ENCODE results near the gene NOS3.
A peak's percentile ranks its signal among the peaks of the same experiment; 100 is the strongest.

Gene NOS3

DNA sequence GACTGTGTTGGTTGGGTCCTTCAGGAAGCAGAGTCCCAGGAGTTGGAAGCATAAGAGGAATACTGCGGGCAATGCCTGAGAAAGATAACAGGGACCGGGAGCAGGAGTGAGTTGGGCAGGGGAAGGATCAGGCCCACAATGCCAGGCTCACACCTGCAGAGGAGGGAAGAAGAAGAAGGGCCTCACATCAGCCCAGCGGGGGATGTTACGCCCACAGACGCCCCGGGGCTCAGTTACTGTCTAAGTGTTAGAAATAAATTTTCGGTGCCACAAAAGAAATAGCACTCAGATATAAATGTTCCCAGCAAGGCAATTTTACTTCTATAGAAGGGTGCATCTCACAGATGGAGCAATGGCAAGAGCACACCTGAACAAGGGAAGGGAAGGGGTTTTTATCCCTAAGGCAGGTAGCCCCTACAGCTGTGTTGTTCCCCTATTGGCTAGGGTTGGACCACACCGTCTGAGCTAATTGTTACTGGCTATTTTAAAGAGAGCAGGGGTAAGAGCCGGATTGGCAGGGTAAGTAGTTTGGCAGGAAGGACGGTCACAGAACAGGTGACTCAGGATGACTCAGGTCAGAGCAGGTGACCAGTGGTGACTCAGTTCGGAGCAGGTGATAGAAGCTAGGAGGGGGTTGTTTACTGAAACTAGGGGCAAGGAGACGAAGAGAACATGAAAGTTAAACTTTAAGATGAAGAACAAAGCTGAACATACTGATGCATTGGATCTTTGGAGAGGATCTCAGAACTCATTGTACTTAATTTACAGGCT is at the start of gene NOS3:
Gene NOS3, plus strand, starts transcription at position 602 of the 771 bp plus-strand sequence. CDS start 2,787 bp downstream, outside the sequence.
- no peak for DNase-seq

DNA sequence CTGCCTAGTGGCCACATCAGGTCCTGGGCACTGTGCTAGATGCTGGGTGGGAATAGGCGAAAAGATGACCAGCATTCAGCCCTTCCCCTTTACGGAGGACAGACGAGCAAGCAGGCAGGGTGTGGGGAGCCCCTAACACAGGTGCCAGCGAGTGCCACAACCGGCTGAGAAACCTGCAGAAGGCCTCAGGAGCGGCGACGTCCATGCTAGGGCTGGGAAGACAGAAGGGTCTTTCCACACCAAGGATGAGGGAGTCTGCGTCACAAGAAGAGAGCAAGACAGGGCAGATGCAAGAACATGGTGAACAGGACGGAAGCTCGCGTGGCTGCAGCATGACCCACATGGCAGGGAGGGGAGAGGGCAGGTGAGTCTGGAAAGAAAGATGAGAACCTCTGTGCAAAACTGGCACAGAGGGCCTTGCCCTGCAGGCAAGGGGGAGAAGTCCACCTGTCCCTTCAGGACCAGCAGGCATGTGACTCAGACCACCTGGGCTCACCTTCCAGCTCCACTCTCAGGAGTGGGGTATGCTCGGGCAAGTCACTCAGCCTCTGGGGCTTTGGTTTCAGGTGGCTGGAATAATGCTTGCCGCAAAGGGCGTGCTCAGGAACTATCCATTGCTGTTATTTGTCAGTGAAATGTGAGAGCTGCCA is 49.3 kb upstream of the NOS3 start:
- no peak for DNase-seq

DNA sequence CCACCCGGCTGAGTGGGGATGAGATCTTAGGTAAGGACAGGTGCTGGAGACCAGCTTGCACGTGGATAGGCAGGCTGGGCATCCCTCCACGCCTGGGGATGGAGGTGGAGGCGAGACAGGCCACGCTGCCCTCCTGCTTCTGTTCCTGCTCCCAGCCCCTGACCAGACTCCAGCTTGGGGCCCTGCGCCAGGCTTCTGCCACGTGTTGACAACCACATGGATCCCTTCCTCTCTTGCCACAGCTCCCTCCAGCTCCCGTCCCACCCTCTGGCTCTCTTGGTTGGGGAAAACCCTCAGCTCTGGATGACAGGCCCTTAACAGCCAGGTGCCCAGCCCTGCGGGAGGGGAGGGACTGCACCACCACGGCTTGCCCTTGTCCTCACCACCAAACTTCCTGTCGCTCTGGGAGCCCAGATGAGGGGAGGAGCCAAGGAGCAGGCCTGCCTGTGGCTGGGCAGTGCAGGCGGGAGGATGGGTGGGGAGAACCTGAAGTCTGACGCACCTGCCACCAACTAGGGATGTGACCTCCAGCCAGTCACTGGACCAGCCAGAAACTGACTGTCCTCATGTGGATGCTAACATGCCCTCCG is 48.7 kb upstream of the NOS3 start:
- peak in 1 of 2 experiments; percentile 14 for DNase-seq

DNA sequence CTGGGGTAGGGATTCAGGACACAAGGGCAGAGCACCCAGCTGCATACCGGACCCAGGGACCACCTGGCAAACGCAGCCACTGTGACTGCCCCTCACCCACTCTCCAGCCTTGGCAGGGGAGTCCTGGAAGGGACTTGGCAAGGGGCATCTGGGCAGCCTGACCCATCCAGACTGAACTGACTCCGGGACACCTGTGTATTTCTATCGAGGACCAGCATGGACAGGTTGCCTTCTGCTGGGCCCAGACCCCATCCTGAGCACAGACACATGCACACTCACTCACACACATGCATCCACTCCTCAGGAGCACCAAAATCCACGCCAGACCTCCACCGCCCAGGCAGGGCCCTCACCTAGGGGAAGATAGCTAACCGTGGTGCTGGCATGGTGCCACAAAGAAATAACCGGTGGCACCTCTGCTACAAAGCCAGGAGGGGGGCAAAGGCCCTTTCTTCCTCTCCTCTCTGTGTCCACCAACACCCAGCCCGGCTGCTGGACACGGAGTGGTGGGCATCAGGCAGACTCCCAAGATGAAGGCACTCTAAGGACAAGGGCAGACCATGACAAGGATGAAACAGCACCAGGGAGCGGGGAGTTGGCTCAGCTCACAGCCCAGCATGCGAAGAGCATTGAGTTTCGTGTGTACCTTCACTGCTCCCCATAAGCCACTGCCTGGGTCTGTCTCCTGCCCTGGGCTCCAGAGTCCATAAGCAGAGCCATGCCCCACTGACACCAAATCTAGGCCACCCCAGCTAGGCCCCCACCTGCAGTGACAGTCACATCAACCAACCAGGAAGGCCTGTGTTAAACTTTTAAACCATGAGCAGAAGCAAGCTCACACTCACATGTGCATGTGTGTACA is 48.0 kb upstream of the NOS3 start:
- DNase-seq = no peak

DNA sequence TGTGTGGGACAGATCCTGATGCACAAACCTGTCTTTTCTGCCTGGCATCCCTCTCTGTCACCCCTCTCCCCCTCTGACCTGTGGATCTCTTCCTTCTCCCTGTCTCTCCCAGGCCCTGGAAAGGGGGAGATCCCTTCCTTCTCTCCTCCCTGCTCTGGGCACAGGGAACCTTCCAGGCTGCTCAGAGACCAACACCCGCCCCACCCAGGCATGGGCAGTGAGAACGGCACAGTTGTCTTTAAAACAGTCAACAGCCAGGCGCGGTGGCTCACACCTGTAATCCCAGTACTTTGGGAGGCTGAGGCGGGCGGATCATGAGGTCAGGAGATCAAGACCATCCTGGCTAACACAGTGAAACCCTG is 47.4 kb upstream of the NOS3 start:
- no peak for DNase-seq

DNA sequence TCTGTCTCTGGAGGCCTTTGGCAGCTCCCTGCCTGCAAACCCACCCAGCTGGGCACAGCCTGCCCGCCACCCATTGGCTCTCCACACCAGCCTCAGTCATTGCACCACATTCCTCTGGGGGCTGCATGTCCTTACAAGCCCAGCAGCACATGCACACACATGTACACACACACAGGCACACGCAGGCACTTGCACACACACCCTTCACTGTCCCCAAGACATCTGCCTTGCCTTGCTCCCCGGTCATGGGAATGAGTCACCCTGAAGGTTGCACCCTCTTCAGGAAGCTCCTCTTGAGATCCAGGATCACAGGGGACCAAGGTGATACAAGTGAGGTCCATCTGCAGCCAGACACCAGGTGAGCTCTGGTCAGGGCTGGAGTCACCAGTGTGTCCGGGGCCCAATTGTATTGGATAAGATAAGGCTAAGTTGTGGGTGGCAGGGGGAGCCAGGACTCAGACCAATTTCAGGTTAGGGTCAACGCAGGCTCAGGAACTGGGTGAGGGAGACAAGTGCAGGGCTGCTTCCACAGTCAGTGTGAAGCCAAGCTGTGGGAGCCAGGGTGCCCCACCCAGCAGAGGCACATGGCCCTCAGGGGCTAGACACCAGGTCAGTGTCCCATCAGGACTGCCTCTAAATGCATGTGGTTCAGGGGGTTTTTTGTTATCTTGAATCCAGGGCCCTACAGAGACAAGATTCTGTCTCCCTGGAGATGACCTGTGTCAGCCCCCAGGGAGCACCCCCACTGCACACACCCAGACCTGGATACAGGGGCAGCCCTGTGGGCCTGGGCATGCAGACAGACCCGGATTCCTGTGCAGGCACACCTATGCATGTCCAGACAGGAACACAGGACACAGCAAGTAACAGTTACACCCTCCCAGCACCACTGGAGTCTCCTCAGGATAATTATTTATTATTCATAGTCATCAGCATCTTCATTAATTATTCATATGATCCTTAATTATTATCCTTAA is 46.5 kb upstream of the NOS3 start:
- no peak for DNase-seq

DNA sequence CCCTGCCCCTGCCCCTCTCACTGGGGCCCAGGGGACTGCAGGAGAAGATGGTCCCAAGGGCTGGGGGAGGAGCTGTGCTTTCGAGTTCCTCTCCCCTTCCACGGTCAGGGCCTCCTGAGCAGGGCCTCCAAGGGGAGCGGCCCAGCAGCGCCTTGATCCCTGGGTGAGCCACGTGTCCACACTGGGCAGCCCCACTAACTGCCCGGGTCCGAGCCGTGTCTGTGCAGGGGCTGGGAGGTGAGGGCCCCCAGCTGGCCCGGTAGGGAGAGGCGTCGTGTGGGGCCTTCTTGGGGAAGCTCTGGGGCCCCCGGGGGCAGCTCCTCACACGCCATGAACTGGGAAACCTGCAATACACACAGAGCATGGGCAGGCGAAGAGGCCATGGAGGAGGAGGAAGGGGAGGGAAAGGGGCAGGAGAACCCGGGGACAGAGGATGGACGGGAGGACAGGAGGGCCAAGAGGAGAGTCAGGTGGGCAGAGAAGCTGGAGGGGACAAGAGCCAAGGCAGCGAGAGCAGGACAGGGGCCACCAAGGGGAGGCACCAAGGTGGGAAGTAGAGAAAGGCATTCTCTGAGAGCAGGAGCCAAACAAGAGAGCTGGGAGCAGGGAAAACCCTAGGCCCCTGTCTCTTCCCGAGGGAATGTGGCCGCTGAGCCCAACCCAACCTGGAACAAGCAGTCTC is 45.5 kb upstream of the NOS3 start:
- DNase-seq = no peak

DNA sequence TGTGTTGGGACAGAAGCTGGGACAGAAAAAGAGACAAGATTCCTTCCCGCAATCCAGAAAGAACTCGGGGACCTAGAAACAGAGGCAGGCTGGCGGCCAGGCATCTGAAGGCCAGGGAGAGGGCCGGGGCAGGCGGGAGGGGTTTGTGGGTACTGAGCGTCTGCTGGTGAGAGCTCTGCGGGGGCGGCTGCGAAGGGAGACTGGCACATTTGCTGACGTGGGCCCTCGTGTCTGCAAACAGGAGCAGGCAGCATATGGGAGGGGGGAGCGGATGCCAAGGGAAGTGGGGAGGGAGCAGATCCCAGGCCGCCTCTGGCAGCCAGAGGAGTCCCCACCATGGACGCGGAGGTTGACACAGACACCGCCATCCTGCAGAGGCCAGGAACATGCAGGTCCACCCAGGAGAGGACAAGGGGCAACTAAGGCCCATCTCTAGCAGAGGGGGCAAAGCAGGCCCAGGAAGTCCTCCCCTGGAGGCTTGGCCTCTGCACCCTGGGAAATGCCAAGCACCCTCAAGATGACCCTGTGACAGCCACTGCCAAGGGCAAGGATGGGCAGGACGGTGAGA is 44.9 kb upstream of the NOS3 start:
- DNase-seq = no peak

DNA sequence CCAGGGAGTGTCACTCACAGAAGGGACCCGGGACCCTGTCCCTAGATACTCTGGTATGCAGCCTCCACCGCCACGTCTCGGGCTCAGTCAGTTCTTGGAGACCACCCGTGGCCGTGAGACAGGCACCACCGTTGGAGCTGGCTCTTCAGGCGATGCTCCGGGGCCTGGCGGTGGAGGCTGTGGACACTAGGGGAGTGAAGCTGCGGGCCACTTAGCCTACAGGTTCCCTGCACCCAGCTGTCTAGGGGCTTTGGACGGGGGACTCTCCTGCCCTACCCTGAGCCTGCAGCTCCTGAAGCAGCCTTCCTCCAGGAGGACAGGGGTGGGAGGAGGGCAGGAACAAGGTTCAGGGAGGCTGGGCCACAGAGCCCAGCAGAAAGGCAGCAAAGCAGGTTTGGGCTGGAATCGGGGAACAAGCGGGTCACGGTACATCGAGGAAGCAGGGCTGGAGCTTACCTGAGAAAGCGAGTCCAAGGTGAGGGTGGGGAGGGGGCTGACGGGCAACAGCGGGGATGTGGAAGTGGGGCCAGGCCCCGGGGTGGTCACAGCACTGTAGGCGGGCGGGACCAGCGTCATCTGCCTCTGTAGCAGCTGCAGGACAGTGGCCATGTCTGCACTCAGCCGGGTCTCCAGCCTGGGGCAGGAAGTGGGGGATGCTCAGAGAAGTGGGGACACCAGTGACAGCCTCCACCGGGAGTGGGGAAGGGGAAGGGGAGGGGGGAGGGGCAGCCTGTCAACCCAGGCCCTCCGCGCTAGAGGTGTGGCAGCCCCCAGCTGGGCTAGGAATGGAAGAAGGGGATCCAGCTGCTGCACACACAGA is 44.2 kb upstream of the NOS3 start:
- DNase-seq = no peak

DNA sequence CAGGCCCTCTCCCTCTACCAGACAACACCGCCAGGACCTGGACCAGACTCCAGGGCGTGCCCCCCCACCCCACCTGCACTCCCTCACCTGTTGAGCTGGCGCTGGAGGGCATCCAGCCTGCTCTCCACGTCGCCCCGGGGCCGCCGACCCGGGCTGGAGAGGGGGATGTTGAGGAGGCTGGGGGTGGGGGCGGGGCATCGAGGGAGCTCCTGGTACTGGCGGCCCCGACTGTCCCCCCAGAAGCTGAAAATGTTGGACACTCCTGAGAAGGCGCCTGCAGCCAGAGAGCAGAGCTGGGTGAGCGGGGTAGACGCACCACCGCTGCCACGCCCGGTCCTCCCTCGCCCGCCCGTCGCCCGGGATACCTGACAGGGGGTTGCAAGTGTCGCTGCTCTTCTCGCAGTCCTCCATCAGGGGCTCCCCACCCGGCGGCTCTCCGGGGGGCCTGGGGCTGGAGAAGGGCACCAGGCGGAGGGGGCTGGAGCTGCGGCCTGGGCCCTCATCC is 43.5 kb upstream of the NOS3 start:
- DNase-seq = no peak

DNA sequence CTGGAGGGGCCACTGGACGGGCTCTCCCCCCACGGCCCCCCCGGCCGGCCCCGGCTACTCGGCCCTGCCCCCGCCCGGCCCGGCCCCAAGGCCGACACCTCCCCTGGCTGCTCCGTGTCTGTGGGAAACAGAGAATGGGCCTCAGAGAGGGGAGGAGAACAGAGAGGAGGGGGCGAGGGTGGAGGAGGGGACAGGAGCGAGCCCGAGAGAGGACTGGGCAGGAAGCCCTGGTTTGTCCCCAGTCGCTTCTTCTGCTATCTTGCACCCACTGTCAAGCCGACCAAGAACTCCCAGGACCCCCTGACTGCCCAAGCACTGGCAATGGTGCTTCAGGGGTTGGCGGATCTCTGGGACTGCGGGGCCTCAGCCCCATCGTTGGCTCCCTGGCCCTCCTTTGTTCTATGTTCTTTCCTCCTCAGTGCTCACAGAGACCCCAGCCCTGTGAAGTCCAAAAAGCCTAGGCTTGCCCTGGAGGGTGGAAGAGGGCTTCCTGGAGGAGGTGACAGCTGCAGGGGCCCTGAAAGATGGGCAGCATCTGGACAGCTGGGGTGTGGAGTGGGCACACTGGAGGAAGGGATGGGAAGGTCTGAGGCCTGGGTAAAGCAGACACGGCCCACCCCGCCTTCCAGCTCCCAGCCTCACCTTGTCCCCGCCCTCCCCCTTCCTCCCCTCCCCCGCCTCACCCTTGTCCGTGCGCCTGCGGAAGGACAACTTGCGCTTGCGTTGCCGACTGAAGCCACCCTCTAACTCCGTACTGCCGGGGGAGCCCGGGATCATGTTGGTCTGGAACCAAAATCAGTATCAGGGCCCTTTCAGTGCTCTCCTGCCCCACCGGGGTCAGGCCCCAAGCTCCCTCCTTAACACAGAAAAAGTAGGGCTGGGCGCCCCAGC is 42.8 kb upstream of the NOS3 start:
- no peak for DNase-seq

DNA sequence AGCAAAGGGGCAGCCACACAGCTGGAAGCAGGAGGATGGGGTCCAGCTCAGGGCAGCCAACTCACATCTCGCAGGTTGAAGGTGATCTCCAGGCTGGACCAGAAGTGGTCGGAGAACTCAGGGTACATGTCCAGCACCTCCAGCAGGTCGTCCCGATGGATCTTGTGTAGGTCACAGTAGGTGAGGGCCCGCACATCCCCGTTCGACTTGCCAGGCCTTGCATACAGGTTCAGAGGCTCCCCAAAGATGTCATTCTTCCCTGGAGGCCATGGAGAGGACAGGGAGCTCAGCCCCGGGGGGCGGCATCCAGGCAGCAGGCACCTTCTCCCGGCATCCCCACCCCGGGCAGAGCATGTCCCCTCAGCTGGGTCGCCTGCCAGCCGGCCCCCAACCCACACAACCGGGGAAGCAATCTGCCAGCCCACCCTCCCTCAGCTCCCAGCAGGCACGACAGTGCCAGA is 42.0 kb upstream of the NOS3 start:
- no peak for DNase-seq

DNA sequence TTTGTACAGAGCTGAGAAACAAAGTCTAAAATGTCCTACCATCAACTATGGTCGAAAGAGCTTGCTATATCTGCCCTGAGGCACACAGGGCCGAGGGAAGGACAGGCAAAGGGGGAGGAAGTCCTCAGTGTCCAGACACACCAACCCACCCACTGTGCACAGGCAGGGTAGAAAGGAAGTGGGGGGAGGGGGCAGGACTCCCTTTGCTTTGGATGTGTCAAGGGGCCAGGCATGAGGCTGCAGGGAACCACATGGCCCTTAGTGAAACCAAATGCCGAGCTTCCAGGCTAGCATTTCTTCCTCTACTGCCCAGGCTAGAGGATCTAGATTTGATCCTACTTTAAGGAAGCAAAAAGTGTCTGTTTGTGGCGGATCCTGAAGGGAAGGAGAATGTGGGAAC is 41.3 kb upstream of the NOS3 start:
- no peak for DNase-seq

DNA sequence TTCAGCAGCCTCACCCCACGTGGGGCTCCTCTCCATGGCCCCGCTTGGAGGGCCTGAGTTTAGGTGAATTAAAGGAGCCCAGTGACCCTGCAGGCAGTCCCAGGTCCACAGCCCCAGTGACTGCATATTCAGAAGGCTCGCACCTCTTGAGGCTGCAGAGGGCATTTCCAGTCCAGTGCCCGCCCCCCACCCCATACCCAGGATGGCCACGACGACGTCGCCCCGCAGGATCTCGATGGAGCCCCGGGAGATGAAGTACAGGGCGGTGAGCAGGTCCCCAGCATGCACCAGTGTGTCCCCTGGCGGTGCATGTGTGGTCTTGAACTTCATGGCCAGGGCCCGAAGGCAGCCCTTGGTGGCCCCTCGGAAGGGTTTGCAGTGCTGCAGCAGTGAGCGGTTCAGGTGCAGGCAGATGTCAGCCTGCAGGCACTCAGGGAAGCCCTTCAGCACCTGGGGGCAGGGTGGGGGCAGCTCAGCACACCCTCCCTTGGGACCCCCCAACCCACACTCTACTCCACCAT is 40.8 kb upstream of the NOS3 start:
- DNase-seq = no peak

DNA sequence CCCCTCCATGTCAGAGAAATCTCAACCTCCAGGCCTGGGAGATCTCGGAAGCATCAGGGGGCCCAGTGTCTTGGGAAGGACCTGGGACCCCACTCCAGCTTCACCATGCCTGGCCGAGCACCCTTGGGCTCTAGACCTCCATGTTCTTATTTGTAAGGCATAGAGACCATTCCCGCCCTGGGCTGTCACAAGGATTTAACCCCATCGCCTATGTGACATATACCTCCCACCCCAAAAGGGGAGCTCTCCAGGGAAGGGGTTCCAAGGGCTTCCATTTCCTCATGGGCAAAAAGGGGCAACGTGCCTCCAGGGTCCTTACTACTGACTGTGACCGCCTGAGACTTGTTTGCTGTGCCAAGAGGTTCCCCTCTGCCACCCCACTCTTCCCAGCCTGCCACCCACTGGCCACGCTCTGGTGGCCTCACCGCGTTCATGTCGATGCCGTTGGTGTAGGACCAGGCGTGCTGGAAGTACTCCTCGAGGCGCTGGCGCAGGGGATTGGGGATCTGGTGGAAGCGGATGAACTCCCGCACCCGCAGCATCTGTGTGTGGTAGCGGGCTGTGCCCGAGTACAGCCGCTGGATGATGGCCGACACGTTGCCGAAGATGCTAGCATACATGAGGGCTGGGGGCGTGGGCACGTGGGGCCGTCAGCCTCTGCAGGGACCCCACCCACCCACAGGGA is 40.2 kb upstream of the NOS3 start:
- no peak for DNase-seq

DNA sequence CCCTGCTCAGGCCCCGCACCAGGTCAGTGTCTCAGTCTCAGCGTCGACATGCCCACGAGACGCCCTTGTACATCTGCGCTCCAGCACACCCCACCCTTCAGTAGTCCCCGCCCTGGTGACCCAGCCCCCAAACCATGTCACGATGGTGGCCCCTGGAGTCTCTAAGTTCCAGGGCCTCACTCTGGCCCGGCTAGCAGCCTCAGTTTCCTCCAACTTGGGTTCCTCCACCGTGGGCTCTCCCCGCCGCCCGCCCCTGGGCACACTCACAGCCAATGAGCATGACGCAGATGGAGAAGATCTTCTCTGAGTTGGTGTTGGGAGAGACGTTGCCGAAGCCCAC is 39.7 kb upstream of the NOS3 start:
- no peak for DNase-seq

DNA sequence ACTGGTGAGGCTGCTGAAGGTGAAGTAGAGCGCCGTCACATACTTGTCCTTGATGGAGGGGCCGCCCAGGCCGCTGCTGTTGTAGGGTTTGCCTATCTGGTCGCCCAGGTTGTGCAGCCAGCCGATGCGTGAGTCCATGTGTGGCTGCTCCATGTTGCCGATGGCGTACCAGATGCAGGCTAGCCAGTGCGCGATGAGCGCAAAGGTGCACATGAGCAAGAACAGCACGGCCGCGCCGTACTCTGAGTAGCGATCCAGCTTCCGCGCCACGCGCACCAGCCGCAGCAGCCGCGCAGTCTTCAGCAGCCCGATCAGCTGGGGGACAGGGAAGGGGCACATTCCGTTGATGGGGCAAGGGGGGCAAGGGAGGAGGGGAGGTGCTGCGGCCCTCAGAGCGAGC is 39.3 kb upstream of the NOS3 start:
- no peak for DNase-seq

Data from activated CD4-positive, alpha-beta T cell treated with anti-CD3 and anti-CD28 coated beads, Interleukin-2, amount 50 U/mL, for 4 hours (primary cell).